ENCODE measurements around the gene DHTKD1. TPM values are rescaled to one million over a fixed set of nuclear protein-coding genes. Genes with fewer than 3 reads are reported as not detected.

The DHTKD1 gene
- total RNA-seq, 1 experiment from 2014 or later, result 8.1 TPM

GRCh38 chr10:12056748-12057147 lies 12.0 kb upstream of the DHTKD1 start:
- Histone ChIP-seq H3K4me1 (ENCODE audit: insufficient read depth, low read length) (no peaks in the 10 kb centered on the region), H3K27me3 (ENCODE audit: low read length) (no peaks in the 10 kb centered on the region), H3K4me3 (ENCODE audit: low read length) (no peak overlapping the region), H4K20me1 (ENCODE audit: low read length) (no peaks in the 10 kb centered on the region), H3K4me2 (ENCODE audit: low read length) (no peak overlapping the region), H3F3A (ENCODE audit: low read length, unreplicated experiment) (no peaks in the 10 kb centered on the region), H3K79me2 (ENCODE audit: low read length) (no peaks in the 10 kb centered on the region), H2AFZ (ENCODE audit: low read length) (no peak overlapping the region), H3K9ac (ENCODE audit: low read length) (no peak overlapping the region), H3K9me2 (replicated peaks; ENCODE audit: low read length) (no peaks in the 10 kb centered on the region), H3K9me3 (ENCODE audit: low read length) (no peaks in the 10 kb centered on the region), H3K27ac (ENCODE audit: low read length) (no peak overlapping the region), H3K36me3 (ENCODE audit: low read depth, low read length) (no peaks in the 10 kb centered on the region)
- POLR2A ChIA-PET (ENCODE audit: unreplicated experiment), result no interaction called here
- intact Hi-C loops (cut with micrococcal nuclease), result no loop called here
- DNase-seq (no peak), ATAC-seq (no peak)
- no TSS peak for BruUV-seq (replicated peaks)
- TF ChIP-seq CTCF (conservative IDR thresholded peaks at IDR 0.05; ENCODE audit: low read depth, low read length) (no peak), EZH2phosphoT487 (IDR thresholded peaks at IDR 0.05; ENCODE audit: borderline replicate concordance, low read length) (no peak), EZH2 (IDR thresholded peaks at IDR 0.05; ENCODE audit: low read length, unreplicated experiment) (no peak)
- CTCF ChIA-PET, result no interaction called here

- Histone ChIP-seq H3K36me3 (ENCODE audit: low read depth, low read length) (no peaks in the 10 kb centered on the region), H3K9me3 (ENCODE audit: low read length) (no peaks in the 10 kb centered on the region), H3F3A (ENCODE audit: low read length, unreplicated experiment) (no peaks in the 10 kb centered on the region), H3K27ac (ENCODE audit: low read length) (no peak overlapping the region), H3K9ac (ENCODE audit: low read length) (no peak overlapping the region), H3K4me2 (ENCODE audit: low read length) (no peak overlapping the region), H3K4me3 (ENCODE audit: low read length) (no peak overlapping the region), H3K9me2 (replicated peaks; ENCODE audit: low read length) (no peaks in the 10 kb centered on the region), H3K4me1 (ENCODE audit: insufficient read depth, low read length) (no peaks in the 10 kb centered on the region), H3K79me2 (ENCODE audit: low read length) (no peaks in the 10 kb centered on the region), H4K20me1 (ENCODE audit: low read length) (no peaks in the 10 kb centered on the region), H2AFZ (ENCODE audit: low read length) (no peak overlapping the region), H3K27me3 (ENCODE audit: low read length) (no peaks in the 10 kb centered on the region)
- POLR2A ChIA-PET (ENCODE audit: unreplicated experiment), result no interaction called here
- DNase-seq (no peak), ATAC-seq (no peak)
- intact Hi-C loops (cut with micrococcal nuclease), result no loop called here
- CTCF ChIA-PET, result interaction anchor here (0.6 kb wide), 1 partner anchor 41 kb away, joined by 9 read pairs; no protein-coding TSS in a partner anchor
- no TSS peak for BruUV-seq (replicated peaks)
- TF ChIP-seq CTCF (conservative IDR thresholded peaks at IDR 0.05; ENCODE audit: low read depth, low read length) (no peak), EZH2phosphoT487 (IDR thresholded peaks at IDR 0.05; ENCODE audit: borderline replicate concordance, low read length) (no peak), EZH2 (IDR thresholded peaks at IDR 0.05; ENCODE audit: low read length, unreplicated experiment) (no peak)
Measured at GRCh38 chr10:12061124-12061523, 7.6 kb upstream of the DHTKD1 start.

- Histone ChIP-seq H4K20me1 (ENCODE audit: low read length) (no peaks in the 10 kb centered on the region), H3K27me3 (ENCODE audit: low read length) (no peaks in the 10 kb centered on the region), H3K4me2 (ENCODE audit: low read length) (no peak overlapping the region), H3F3A (ENCODE audit: low read length, unreplicated experiment) (no peaks in the 10 kb centered on the region), H2AFZ (ENCODE audit: low read length) (no peak overlapping the region), H3K79me2 (ENCODE audit: low read length) (no peaks in the 10 kb centered on the region), H3K4me1 (ENCODE audit: insufficient read depth, low read length) (peaks cover 4% of the 10 kb centered on the region; the same call in 1 of the 2 replicates), H3K9me2 (replicated peaks; ENCODE audit: low read length) (no peaks in the 10 kb centered on the region), H3K36me3 (ENCODE audit: low read depth, low read length) (no peaks in the 10 kb centered on the region), H3K4me3 (ENCODE audit: low read length) (no peak overlapping the region), H3K27ac (ENCODE audit: low read length) (no peak overlapping the region), H3K9me3 (ENCODE audit: low read length) (no peaks in the 10 kb centered on the region), H3K9ac (ENCODE audit: low read length) (no peak overlapping the region)
- ChIA-PET POLR2A (ENCODE audit: unreplicated experiment) (no interaction called here), CTCF (no interaction called here)
- intact Hi-C loops (cut with micrococcal nuclease), result no loop called here
- ATAC-seq, result no peak
- TF ChIP-seq EZH2phosphoT487 (IDR thresholded peaks at IDR 0.05; ENCODE audit: borderline replicate concordance, low read length) (no peak), EZH2 (IDR thresholded peaks at IDR 0.05; ENCODE audit: low read length, unreplicated experiment) (no peak), CTCF (conservative IDR thresholded peaks at IDR 0.05; ENCODE audit: low read depth, low read length) (no peak)
- no TSS peak for BruUV-seq (replicated peaks)
- no peak for DNase-seq
Measured at GRCh38 chr10:12062754-12063482, 5.8 kb upstream of the DHTKD1 start.
